ENCODE data around the gene CD72.

DNA sequence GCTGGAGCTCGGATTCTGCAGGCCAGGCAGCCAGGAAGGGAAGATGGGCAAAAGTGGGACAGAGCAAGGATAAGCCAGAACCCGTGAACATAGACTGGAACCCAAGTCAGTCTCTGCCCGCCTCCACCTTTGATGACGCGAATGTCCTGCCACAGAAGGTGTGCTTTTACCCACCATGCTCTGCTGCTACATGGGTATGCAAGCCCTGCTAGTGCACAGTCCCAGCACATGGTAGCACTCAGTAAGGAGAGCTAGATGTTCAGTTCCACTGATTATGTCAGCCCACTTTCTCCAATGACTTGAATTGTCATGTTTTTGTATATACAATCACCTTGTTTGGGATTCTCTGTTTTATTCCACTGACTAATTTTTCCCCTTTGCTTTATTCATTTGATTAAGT, 11.4 kb upstream of the CD72 start:
- TF ChIP-seq POLR2A (IDR thresholded peaks at IDR 0.05) (no peak), EP300 (IDR thresholded peaks at IDR 0.05) (no peak), POLR2AphosphoS5 (IDR thresholded peaks at IDR 0.05) (no peak)
- TF ChIP-seq, protein P1, sequence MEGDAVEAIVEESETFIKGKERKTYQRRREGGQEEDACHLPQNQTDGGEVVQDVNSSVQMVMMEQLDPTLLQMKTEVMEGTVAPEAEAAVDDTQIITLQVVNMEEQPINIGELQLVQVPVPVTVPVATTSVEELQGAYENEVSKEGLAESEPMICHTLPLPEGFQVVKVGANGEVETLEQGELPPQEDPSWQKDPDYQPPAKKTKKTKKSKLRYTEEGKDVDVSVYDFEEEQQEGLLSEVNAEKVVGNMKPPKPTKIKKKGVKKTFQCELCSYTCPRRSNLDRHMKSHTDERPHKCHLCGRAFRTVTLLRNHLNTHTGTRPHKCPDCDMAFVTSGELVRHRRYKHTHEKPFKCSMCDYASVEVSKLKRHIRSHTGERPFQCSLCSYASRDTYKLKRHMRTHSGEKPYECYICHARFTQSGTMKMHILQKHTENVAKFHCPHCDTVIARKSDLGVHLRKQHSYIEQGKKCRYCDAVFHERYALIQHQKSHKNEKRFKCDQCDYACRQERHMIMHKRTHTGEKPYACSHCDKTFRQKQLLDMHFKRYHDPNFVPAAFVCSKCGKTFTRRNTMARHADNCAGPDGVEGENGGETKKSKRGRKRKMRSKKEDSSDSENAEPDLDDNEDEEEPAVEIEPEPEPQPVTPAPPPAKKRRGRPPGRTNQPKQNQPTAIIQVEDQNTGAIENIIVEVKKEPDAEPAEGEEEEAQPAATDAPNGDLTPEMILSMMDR (IDR thresholded peaks at IDR 0.05): no peak

Data from upper lobe of left lung (tissue), 4 donors.